Loucy (cell line): ENCODE data around the gene TRMU.

ENCODE experiments used
- EZH2phosphoT487 ChIP-seq: fragments of 200-600 bp; IDR thresholded peaks from 2 replicates; pipeline ENCODE4 v1.6.1; 2018; ENCODE audit warnings: antibody characterized with exemption, mild to moderate bottlenecking, moderate library complexity, borderline replicate concordance
- TF ChIP-seq, protein P1 (sequence below): fragments of 200-600 bp; sonication (generic); conservative IDR thresholded peaks from 2 replicates; pipeline ENCODE4 v1.5.1; 2014; ENCODE audit warnings: mild to moderate bottlenecking, antibody characterized with exemption, low read length

DNA sequence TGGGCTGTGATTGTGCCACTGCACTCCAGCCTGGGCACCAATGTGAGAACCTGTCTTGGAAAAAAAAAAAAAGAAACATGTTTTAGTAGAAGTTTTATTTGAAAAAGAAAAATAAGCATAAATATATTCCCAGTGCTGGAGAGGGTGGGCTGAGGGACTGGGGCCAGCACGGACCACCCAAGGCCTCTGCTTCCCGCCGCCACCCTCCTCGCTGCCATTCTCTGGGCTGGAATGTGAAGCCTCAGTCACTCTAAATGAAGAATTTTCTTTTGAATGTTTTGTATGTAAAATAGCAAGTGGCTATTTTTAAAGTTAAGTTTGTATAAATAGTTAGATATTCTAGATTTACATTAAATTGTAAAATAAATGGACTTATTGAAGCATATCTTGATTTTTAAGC lies 5.1 kb upstream of the TRMU start:
- no peak for TF ChIP-seq EZH2phosphoT487
- TF ChIP-seq, protein P1, sequence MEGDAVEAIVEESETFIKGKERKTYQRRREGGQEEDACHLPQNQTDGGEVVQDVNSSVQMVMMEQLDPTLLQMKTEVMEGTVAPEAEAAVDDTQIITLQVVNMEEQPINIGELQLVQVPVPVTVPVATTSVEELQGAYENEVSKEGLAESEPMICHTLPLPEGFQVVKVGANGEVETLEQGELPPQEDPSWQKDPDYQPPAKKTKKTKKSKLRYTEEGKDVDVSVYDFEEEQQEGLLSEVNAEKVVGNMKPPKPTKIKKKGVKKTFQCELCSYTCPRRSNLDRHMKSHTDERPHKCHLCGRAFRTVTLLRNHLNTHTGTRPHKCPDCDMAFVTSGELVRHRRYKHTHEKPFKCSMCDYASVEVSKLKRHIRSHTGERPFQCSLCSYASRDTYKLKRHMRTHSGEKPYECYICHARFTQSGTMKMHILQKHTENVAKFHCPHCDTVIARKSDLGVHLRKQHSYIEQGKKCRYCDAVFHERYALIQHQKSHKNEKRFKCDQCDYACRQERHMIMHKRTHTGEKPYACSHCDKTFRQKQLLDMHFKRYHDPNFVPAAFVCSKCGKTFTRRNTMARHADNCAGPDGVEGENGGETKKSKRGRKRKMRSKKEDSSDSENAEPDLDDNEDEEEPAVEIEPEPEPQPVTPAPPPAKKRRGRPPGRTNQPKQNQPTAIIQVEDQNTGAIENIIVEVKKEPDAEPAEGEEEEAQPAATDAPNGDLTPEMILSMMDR, result no peak
